Smooth muscle cell (in vitro differentiated cells): ENCODE data around the gene KAT2A. TPM values are rescaled to one million over a fixed set of nuclear protein-coding genes. Genes with fewer than 3 reads are reported as not detected.

ENCODE experiments used
- DNase-seq: peaks from one replicate; lab custom pipeline; 2025; ENCODE audit not compliant: unreplicated experiment; lab: John Stamatoyannopoulos, UW
- H2AFZ ChIP-seq: fragments of 200-600 bp; sonication (generic); 2 replicates; pipeline ENCODE4 v1.6.0; 2016; ENCODE audit warnings: antibody characterized with exemption, low read depth, mild to moderate bottlenecking
- H3F3A ChIP-seq: fragments of 200-600 bp; sonication (generic); 2 replicates; pipeline ENCODE4 v1.6.0; 2017; ENCODE audit warnings: antibody characterized with exemption, low read depth
- H3K27ac ChIP-seq: fragments of 200-600 bp; sonication (generic); 2 replicates; pipeline ENCODE4 v1.5.1; 2016; ENCODE audit warnings: low read depth, mild to moderate bottlenecking
- H3K27me3 ChIP-seq: fragments of 200-600 bp; sonication (generic); 2 replicates; pipeline ENCODE4 v1.6.1; 2016; ENCODE audit warnings: low read depth, mild to moderate bottlenecking
- H3K36me3 ChIP-seq: fragments of 200-600 bp; sonication (generic); 2 replicates; pipeline ENCODE4 v1.5.1; 2016; ENCODE audit warnings: low read depth
- H3K4me1 ChIP-seq: fragments of 200-600 bp; sonication (generic); 2 replicates; pipeline ENCODE4 v1.5.1; 2016; ENCODE audit warnings: low read depth
- H3K4me2 ChIP-seq: fragments of 200-600 bp; sonication (generic); 2 replicates; pipeline ENCODE4 v1.6.0; 2016; ENCODE audit warnings: mild to moderate bottlenecking
- H3K4me3 ChIP-seq: fragments of 200-600 bp; sonication (generic); 2 replicates; pipeline ENCODE4 v1.5.1; 2016; ENCODE audit warnings: mild to moderate bottlenecking
- H3K79me2 ChIP-seq: fragments of 200-600 bp; sonication (generic); 2 replicates; pipeline ENCODE4 v1.6.0; 2016; ENCODE audit warnings: low read depth, mild to moderate bottlenecking
- H3K9ac ChIP-seq: fragments of 200-600 bp; sonication (generic); 2 replicates; pipeline ENCODE4 v1.6.0; 2016; ENCODE audit warnings: low read depth
- H3K9me3 ChIP-seq: fragments of 200-600 bp; sonication (generic); replicated peaks from 2 replicates; pipeline ENCODE4 v1.5.1; 2016; ENCODE audit warnings: low read depth
- H4K20me1 ChIP-seq: fragments of 200-600 bp; sonication (generic); 2 replicates; pipeline ENCODE4 v1.6.0; 2016; ENCODE audit warnings: low read depth
- CTCF ChIP-seq: fragments of 200-600 bp; sonication (generic); IDR thresholded peaks from 2 replicates; pipeline ENCODE4 v1.5.1; 2017; ENCODE audit warnings: borderline replicate concordance, mild to moderate bottlenecking, antibody characterized with exemption; ENCODE audit not compliant: insufficient read depth, poor library complexity, severe bottlenecking
- WGBS: methylation state at CpG from one replicate; pipeline ENCODE4 v1.1.7; 2016; ENCODE audit warnings: low lambda C conversion rate; 5-methylcytosine and 5-hydroxymethylcytosine counted together
- polyA plus RNA-seq: library from polyadenylated mRNA; unstranded; fragments of >200 nt; fragmentation: Nextera tagmentation; extraction: Ambion mirVana; gene quantifications from 2 replicates; pipeline ENCODE4 v1.2.1, GENCODE V29; 2016
- total RNA-seq: library from RNA; depleted of rRNA; stranded (reverse); fragments of >200 nt; gene quantifications from 2 replicates; pipeline ENCODE4 v1.2.3, GENCODE V29; 2014

KAT2A gene
- total and polyA plus RNA-seq, 2 experiments from 2014 or later = 17.1 to 25.3 TPM

GRCh38 chr17:42101513-42102292, 19.5 kb downstream of the KAT2A start:
- Histone ChIP-seq H3K9ac (no peak overlapping the region), H3K4me2 (no peak overlapping the region), H3K4me1 (peaks cover 5% of the 10 kb centered on the region), H3K27ac (no peak overlapping the region), H3K36me3 (no peaks in the 10 kb centered on the region), H4K20me1 (no peaks in the 10 kb centered on the region), H3K79me2 (no peaks in the 10 kb centered on the region), H3F3A (no peaks in the 10 kb centered on the region), H2AFZ (no peak overlapping the region), H3K4me3 (no peak overlapping the region), H3K27me3 (peaks cover 26% of the 10 kb centered on the region), H3K9me3 (no peaks in the 10 kb centered on the region)
- DNase-seq = peak; percentile 9
- TF ChIP-seq CTCF = peak; percentile 74
- WGBS = 40% methylated on average over 14 of the region's 14 CpGs

GRCh38 chr17:42098730-42099399, 22.3 kb downstream of the KAT2A start:
- DNase-seq = no peak
- WGBS = 49% methylated on average over 14 of the region's 14 CpGs
- Histone ChIP-seq H3K36me3 (no peaks in the 10 kb centered on the region), H2AFZ (no peak overlapping the region), H3K4me2 (no peak overlapping the region), H3K27ac (no peak overlapping the region), H3K27me3 (peaks cover 31% of the 10 kb centered on the region), H3F3A (no peaks in the 10 kb centered on the region), H3K4me3 (no peak overlapping the region), H3K9me3 (no peaks in the 10 kb centered on the region), H3K9ac (no peak overlapping the region), H3K79me2 (no peaks in the 10 kb centered on the region), H4K20me1 (no peaks in the 10 kb centered on the region), H3K4me1 (peaks cover 5% of the 10 kb centered on the region)
- TF ChIP-seq CTCF = no peak

- Histone ChIP-seq H3K36me3 (no peaks in the 10 kb centered on the region), H2AFZ (no peak within 1 kb of the TSS)
Measured at GRCh38 chr17:42097691-42098631, 23.2 kb downstream of the KAT2A start, which contains the start of gene ZNF385C. TSS of gene ZNF385C (minus strand) at chr17:42098473. CDS start at chr17:42063056, 35,417 bp downstream.

More at GRCh38 chr17:42097691-42098631, 23.2 kb downstream of the KAT2A start, which contains the start of gene ZNF385C:
- H3F3A ChIP-seq = no peaks in the 10 kb centered on the region
- no peak within 1 kb of the TSS for H3K9ac ChIP-seq
- 31% methylated on average over 30 of the region's 52 CpGs for WGBS
- H3K79me2 ChIP-seq = no peaks in the 10 kb centered on the region
- no peak within 1 kb of the TSS for H3K27ac ChIP-seq
- H3K4me2 ChIP-seq = peak within 1 kb of the TSS; percentile 61
- peaks cover 31% of the 10 kb centered on the region for H3K27me3 ChIP-seq
- no peak for TF ChIP-seq CTCF
- no peaks in the 10 kb centered on the region for H4K20me1 ChIP-seq
- H3K4me1 ChIP-seq = peaks cover 5% of the 10 kb centered on the region
- no peaks in the 10 kb centered on the region for H3K9me3 ChIP-seq
- H3K4me3 ChIP-seq = no peak within 1 kb of the TSS
- DNase-seq = no peak
